Stomach (tissue), 19 donors: Measurements from ENCODE around the gene CD1B. TPM values are rescaled to one million over a fixed set of nuclear protein-coding genes. Genes with fewer than 3 reads are reported as not detected.
"Not testable (repeated sequence)": the region's sequence is repeated elsewhere in the genome, so short reads cannot be mapped to it uniquely, and the experiment has no call there.

Experiments
- DNase-seq, 2 donors: peaks; one replicate each; pipeline versions ENCODE4 v3.0.0 to v3.0.0-alpha.2; 2013 to 2019
- H3K27ac ChIP-seq, 5 donors: fragments of 200-600 bp in 4 of 5; sonication (generic) in 4 of 5; one replicate each; pipeline ENCODE4 v1.5.1; 2013 to 2019; ENCODE audit warnings: mild to moderate bottlenecking in 1 of 5, moderate library complexity in 1 of 5
- H3K27me3 ChIP-seq, 3 donors: fragments of 200-600 bp; sonication (generic); one replicate each; pipeline ENCODE4 v1.5.1; 2017 to 2019; ENCODE audit warnings: mixed run types in 1 of 3
- H3K36me3 ChIP-seq, 4 donors: fragments of 200-600 bp; sonication (generic); 1 replicate in 3 of 4; 2 replicates in 1 of 4; pipeline ENCODE4 v1.5.1; 2016 to 2019
- H3K4me1 ChIP-seq, 4 donors: fragments of 200-600 bp; sonication (generic); one replicate each; pipeline ENCODE4 v1.5.1; 2016 to 2019
- H3K4me3 ChIP-seq, 4 donors: fragments of 200-600 bp; sonication (generic) in 3 of 4; one replicate each; pipeline ENCODE4 v1.5.1; 2016 to 2019; ENCODE audit warnings: mild to moderate bottlenecking in 1 of 4
- H3K9me3 ChIP-seq, 4 donors: fragments of 200-600 bp; sonication (generic); one replicate each; pipeline ENCODE4 v1.5.1; 2016 to 2019
- CTCF ChIP-seq, 7 experiments: fragments of 450-650 bp in 4 of 7; fragments of 200-600 bp in 3 of 7; sonication (generic) in 3 of 7; IDR thresholded peaks; one replicate each; pipeline ENCODE4 v1.5.1; 2016 to 2019; ENCODE audit warnings: antibody characterized with exemption in 7 of 7, control low read depth in 2 of 7, mild to moderate bottlenecking in 1 of 7
- EP300 ChIP-seq: sonication (generic); formaldehyde crosslinking; IDR thresholded peaks from one replicate; pipeline ENCODE4 v1.6.1; 2017; ENCODE audit warnings: antibody characterized with exemption
- POLR2A ChIP-seq, 4 donors: fragments of 450-650 bp; IDR thresholded peaks; one replicate each; pipeline ENCODE4 v1.6.1; 2016; ENCODE audit warnings: antibody characterized with exemption in 4 of 4, control low read depth in 2 of 4, mild to moderate bottlenecking in 1 of 4, moderate library complexity in 1 of 4
- POLR2AphosphoS5 ChIP-seq, 3 donors: sonication (generic); formaldehyde crosslinking; IDR thresholded peaks; one replicate each; pipeline ENCODE4 v1.6.1; 2016; ENCODE audit warnings: antibody characterized with exemption in 3 of 3
- WGBS, 5 donors: extraction: QIAGEN DNeasy Blood & Tissue Kit in 3 of 5; methylation state at CpG; one replicate each; pipeline versions ENCODE4 v1.1.5 to v1.1.7; 2013 to 2018; 5-methylcytosine and 5-hydroxymethylcytosine counted together
- intact Hi-C: fragments of 100-400 bp; cut with DNase I; formaldehyde crosslinking; loops from one replicate; pipeline ENCODE4 v1.15.1; 2023; ENCODE audit warnings: low total_unique reads
- long read RNA-seq, 10 donors: transcript quantifications; one replicate each; lab custom pipeline, GENCODE V29; 2026
- polyA plus RNA-seq, 3 donors: library from polyadenylated mRNA; stranded (reverse); fragments of 200-250 nt; gene quantifications; one replicate each; pipeline ENCODE4 v1.2.3, GENCODE V29; 2013
- total RNA-seq, 5 donors: library from RNA; depleted of rRNA; stranded (reverse); fragments of >200 nt; gene quantifications; one replicate each; pipeline versions ENCODE4 v1.1.0 to v1.2.3, GENCODE V29; 2014 to 2016
- donor health status: healthy with polysubstance abuse.
- donor health status: Bipolar disorder and iron deficiency.
- donor health status: healthy.

Gene CD1B
- total RNA-seq (1 to 10 TPM in 1 of 5 donors, not detected in 4; 1.2 TPM), polyA plus RNA-seq (not detected)
- long read RNA-seq, donor 1 = 0 reads
- long read RNA-seq, donor 2 = 0 reads
- long read RNA-seq, donor 3 = 0 reads
- long read RNA-seq, donor 4 = 0 reads
- long read RNA-seq, donor 5 = 0 reads
- long read RNA-seq, donor 6 = 0 reads
- long read RNA-seq, donor 7 = 0 reads
- long read RNA-seq, donor 8 = 0 reads
- long read RNA-seq, donor 9 = 0 reads
- long read RNA-seq, donor 10 = 0 reads

GRCh38 chr1:158331481-158332150, at the start of gene CD1B:
Gene CD1B (minus strand): TSS chr1:158331531. CDS start chr1:158331423, 108 bp downstream.
- TF ChIP-seq POLR2A (IDR thresholded peaks at IDR 0.05) (no peak), CTCF (IDR thresholded peaks at IDR 0.05) (no peak), POLR2AphosphoS5 (IDR thresholded peaks at IDR 0.05) (no peak), EP300 (no peak)
- intact Hi-C loops = no loop called here
- no peak for DNase-seq

GRCh38 chr1:158374860-158375259, 43.5 kb upstream of the CD1B start:
- H3K27me3 ChIP-seq = peaks cover 0 to 2% (median 0%) of the 10 kb centered on the region in 3 donors
- peaks cover 0 to 37% (median 32%) of the 10 kb centered on the region in 4 donors for H3K9me3 ChIP-seq
- no peak for TF ChIP-seq POLR2A (IDR thresholded peaks at IDR 0.05)
- no peak for TF ChIP-seq EP300
- no peak for TF ChIP-seq CTCF (IDR thresholded peaks at IDR 0.05)
- no peak for TF ChIP-seq POLR2AphosphoS5 (IDR thresholded peaks at IDR 0.05)
- intact Hi-C loops = no loop called here
- 58 to 79% (median 70%) methylated on average over 1 of the region's 1 CpG for WGBS, 5 donors
- no peak for DNase-seq
- no peaks in the 10 kb centered on the region for H3K4me1 ChIP-seq
- H3K36me3 ChIP-seq = no peaks in the 10 kb centered on the region
- no peak overlapping the region for H3K4me3 ChIP-seq
- no peak overlapping the region for H3K27ac ChIP-seq

More at GRCh38 chr1:158331481-158332150, at the start of gene CD1B:
- H3K27me3 ChIP-seq = peaks cover 0 to 7% (median 0%) of the 10 kb centered on the region in 3 donors
- no peaks in the 10 kb centered on the region for H3K36me3 ChIP-seq
- no peak within 1 kb of the TSS for H3K27ac ChIP-seq
- WGBS, 5 donors = 83 to 92% (median 89%) methylated on average over 2 of the region's 2 CpGs
- no peaks in the 10 kb centered on the region for H3K4me1 ChIP-seq
- H3K9me3 ChIP-seq = no peaks in the 10 kb centered on the region
- no peak within 1 kb of the TSS for H3K4me3 ChIP-seq

- 88 to 98% (median 95%) methylated on average over 6 to 25 of the region's 25 CpGs for WGBS, 5 donors
- H3K27me3 ChIP-seq, H3K27ac ChIP-seq, DNase-seq, H3K4me1 ChIP-seq, intact Hi-C loops, H3K36me3 ChIP-seq, H3K4me3 ChIP-seq: not testable (repeated sequence)
- peaks cover 0 to 37% (median 32%) of the 10 kb centered on the region in 4 donors for H3K9me3 ChIP-seq
Observed at GRCh38 chr1:158374101-158374500, 42.8 kb upstream of the CD1B start.

GRCh38 chr1:158371188-158371953, 40.0 kb upstream of the CD1B start:
- WGBS, 5 donors = 59 to 67% (median 64%) methylated on average over 6 of the region's 6 CpGs
- TF ChIP-seq POLR2A (IDR thresholded peaks at IDR 0.05) (no peak), EP300 (no peak), CTCF (IDR thresholded peaks at IDR 0.05) (no peak), POLR2AphosphoS5 (IDR thresholded peaks at IDR 0.05) (no peak)
- Histone ChIP-seq H3K27ac (no peak overlapping the region), H3K4me1 (no peaks in the 10 kb centered on the region), H3K27me3 (peaks cover 0 to 2% (median 0%) of the 10 kb centered on the region in 3 donors), H3K9me3 (peaks cover 0 to 39% (median 33%) of the 10 kb centered on the region in 4 donors), H3K4me3 (no peak overlapping the region), H3K36me3 (no peaks in the 10 kb centered on the region)
- intact Hi-C loops = no loop called here
- no peak for DNase-seq
